T-helper 1 cell treated with Interleukin-12 subunit alpha and Interleukin-12 subunit beta and Interleukin-4 antibody, amounts not matched to agents 30 μg/mL and 1 μg/mL, for 36 hours (primary cell): ENCODE data around the gene LINC00632.

Experiments
- H3K27ac Mint-ChIP-seq: one replicate; pipeline ENCODE4 v1.8.0; 2021; ENCODE audit warnings: mild to moderate bottlenecking, mixed read lengths
- H3K27me3 Mint-ChIP-seq: one replicate; pipeline ENCODE4 v1.8.0; 2021; ENCODE audit warnings: low read depth, mixed read lengths
- H3K36me3 Mint-ChIP-seq: one replicate; pipeline ENCODE4 v1.8.0; 2021; ENCODE audit warnings: low read depth, mixed read lengths
- H3K4me1 Mint-ChIP-seq: one replicate; pipeline ENCODE4 v1.8.0; 2021; ENCODE audit warnings: low read depth, mixed read lengths
- H3K4me3 Mint-ChIP-seq: one replicate; pipeline ENCODE4 v1.8.0; 2021; ENCODE audit warnings: mild to moderate bottlenecking, moderate library complexity, mixed read lengths
- H3K9me3 Mint-ChIP-seq: one replicate; pipeline ENCODE4 v1.8.0; 2021; ENCODE audit warnings: mixed read lengths

The LINC00632 gene

DNA sequence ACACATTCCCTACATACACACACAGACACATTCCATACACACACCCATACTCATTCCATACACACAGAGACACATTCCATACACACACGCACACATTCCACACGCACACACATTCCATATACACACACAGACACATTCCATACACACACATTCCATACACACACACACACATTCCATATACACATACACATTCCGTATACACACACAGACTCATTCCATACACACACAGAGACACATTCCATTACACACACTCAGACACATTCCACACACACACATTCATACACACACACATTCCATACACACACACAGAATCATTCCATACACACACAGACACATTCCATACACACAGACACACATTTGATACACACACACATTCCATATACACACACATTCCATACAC is 15.2 kb downstream of the LINC00632 start:
- H3K36me3 Mint-ChIP-seq, result no peaks in the 10 kb centered on the region
- no peak overlapping the region for H3K4me3 Mint-ChIP-seq
- H3K9me3 Mint-ChIP-seq, result no peaks in the 10 kb centered on the region
- no peak overlapping the region for H3K27ac Mint-ChIP-seq
- H3K27me3 Mint-ChIP-seq, result no peaks in the 10 kb centered on the region
- no peaks in the 10 kb centered on the region for H3K4me1 Mint-ChIP-seq

- Mint-ChIP-seq H3K36me3 (no peaks in the 10 kb centered on the region), H3K27me3 (no peaks in the 10 kb centered on the region), H3K4me3 (no peak overlapping the region), H3K9me3 (no peaks in the 10 kb centered on the region), H3K4me1 (no peaks in the 10 kb centered on the region), H3K27ac (no peak overlapping the region)
These were observed 15.9 kb downstream of the LINC00632 start for GRCh38 chrX:140725500-140725899.

DNA sequence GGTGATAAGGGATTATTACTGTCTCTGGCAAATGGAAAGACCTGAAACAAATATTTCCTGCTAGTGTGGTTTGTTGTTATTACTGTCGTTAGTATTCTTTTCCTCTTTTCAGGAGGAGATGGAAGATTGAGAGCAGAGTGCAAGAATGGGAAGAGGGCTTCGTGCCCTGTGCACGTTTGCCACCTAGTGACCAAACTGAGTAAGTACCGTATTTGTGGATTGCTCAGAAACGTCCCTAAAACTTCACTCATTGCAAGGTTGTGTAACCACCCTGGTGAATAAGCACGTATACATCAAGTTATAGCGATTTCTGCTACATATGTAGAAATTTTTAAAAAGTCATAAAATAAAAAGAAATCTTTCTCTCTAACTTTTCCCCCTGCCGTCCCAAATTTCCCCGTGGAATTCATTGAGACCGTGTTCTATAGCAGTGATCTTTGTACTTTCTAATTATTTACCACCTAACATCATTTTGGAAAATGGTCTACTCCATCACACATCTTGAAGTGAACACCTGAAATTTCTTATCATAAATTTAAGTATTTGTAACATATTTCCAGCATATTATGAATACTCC is 24.3 kb downstream of the LINC00632 start:
- Mint-ChIP-seq H3K4me3 (no peak overlapping the region), H3K36me3 (no peaks in the 10 kb centered on the region), H3K4me1 (no peaks in the 10 kb centered on the region), H3K9me3 (no peaks in the 10 kb centered on the region), H3K27ac (no peak overlapping the region), H3K27me3 (no peaks in the 10 kb centered on the region)

- Mint-ChIP-seq H3K4me3 (no peak overlapping the region), H3K27ac (no peak overlapping the region), H3K4me1 (peaks cover 6% of the 10 kb centered on the region), H3K9me3 (no peaks in the 10 kb centered on the region), H3K27me3 (no peaks in the 10 kb centered on the region), H3K36me3 (no peaks in the 10 kb centered on the region)
These were observed 34.5 kb downstream of the LINC00632 start for GRCh38 chrX:140744085-140744484.

DNA sequence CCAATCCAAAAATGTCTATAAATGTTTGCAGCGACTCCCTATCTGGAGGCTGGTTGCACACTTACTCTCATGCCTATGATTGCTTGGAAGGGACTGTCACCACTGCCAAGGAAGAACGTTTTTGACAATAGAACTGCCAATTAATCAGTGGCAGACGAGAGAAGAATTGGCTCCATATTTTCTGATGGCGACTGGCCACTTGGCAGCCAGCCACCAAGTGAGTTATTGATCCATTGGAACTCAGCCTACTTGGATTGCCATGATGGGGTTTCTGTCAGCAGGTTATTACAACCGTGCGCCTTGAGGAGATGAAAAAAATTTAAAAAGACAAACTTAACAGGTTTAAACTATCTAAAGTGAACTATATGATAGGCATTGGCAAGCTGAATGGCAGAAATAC is 47.4 kb downstream of the LINC00632 start:
- Mint-ChIP-seq H3K27ac (no peak overlapping the region), H3K4me1 (no peaks in the 10 kb centered on the region), H3K36me3 (no peaks in the 10 kb centered on the region)

GRCh38 chrX:140762061-140762460 is 52.5 kb downstream of the LINC00632 start:
- H3K4me1 Mint-ChIP-seq, result no peaks in the 10 kb centered on the region
- no peak overlapping the region for H3K4me3 Mint-ChIP-seq
- H3K27me3 Mint-ChIP-seq, result peaks cover 20% of the 10 kb centered on the region
- no peak overlapping the region for H3K27ac Mint-ChIP-seq
- H3K36me3 Mint-ChIP-seq, result no peaks in the 10 kb centered on the region
- no peaks in the 10 kb centered on the region for H3K9me3 Mint-ChIP-seq

More for the DNA sequence above, 47.4 kb downstream of the LINC00632 start:
- H3K4me3 Mint-ChIP-seq, result no peak overlapping the region
- H3K27me3 Mint-ChIP-seq, result no peaks in the 10 kb centered on the region
- H3K9me3 Mint-ChIP-seq, result no peaks in the 10 kb centered on the region

GRCh38 chrX:140764401-140764919 is 54.9 kb downstream of the LINC00632 start:
- Mint-ChIP-seq H3K4me3 (peak overlapping the region; percentile 40), H3K27ac (no peak overlapping the region), H3K27me3 (peaks cover 20% of the 10 kb centered on the region), H3K9me3 (no peaks in the 10 kb centered on the region), H3K4me1 (no peaks in the 10 kb centered on the region), H3K36me3 (no peaks in the 10 kb centered on the region)

DNA sequence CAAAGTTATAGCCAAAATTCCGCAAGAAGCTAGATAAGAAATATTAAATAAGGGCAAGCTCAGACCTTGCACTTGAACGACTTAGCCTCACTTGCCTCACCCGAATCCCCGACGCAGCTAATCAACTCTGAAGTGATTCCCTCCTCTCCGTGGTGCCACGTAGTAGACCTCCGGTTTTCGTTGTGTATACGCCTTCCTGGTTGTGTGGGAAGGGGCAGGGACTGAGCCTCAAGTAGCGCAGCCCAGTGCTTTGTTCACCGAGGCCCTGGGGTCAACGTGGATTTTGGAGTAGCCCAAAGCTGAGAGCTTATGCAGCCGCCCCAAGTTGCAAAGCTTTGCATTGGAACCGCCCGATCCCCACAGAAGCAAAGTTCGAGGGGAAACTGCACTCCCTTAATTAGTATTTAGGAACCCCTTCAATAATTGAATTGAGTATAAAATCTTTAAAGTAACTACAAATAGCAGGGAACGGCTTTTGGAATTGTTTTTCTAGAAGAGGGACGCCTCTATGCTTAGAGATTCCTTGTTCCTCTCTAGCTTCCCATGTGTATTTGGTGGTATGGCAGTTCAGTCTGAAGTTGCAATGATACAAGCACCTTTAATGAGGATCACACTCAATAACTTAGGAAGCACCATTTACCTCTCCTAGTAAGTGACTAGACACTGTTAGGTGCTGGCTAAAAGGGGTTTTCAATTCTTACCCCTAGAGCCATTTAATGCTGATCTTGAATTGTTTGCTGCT is 55.7 kb downstream of the LINC00632 start:
- Mint-ChIP-seq H3K27me3 (peaks cover 20% of the 10 kb centered on the region), H3K9me3 (no peaks in the 10 kb centered on the region), H3K4me3 (peak overlapping the region; percentile 28), H3K27ac (no peak overlapping the region), H3K36me3 (no peaks in the 10 kb centered on the region), H3K4me1 (no peaks in the 10 kb centered on the region)

DNA sequence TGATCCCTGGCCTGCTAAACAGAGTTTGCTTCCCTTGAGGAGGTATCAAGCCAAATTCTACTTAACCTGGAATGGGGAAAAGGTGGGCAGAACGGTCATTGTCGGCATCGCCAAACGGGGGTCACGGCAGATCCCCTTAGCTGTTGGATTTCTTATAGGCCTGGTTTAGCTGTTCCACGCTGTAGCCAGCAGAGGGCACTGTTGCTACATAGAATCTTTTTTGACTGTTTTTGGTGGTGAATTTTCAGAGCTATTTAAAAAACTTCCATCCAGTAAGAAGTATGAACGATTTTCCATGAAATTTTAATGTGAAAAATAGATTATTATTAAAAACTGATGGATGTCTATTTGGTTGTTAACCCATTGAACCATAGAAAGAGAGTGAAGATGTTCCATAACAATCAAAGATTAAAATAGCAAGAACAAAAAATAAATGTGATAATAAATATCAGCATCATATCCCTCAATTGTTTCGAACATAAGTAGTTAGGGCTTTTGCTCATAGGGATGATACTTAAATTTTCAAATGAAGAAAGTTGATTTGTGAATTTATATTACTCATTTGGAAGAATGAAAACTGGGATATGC is 56.6 kb downstream of the LINC00632 start:
- no peaks in the 10 kb centered on the region for H3K4me1 Mint-ChIP-seq
- H3K36me3 Mint-ChIP-seq, result no peaks in the 10 kb centered on the region
- peaks cover 20% of the 10 kb centered on the region for H3K27me3 Mint-ChIP-seq
- no peak overlapping the region for H3K27ac Mint-ChIP-seq
- H3K9me3 Mint-ChIP-seq, result no peaks in the 10 kb centered on the region
- peak overlapping the region; percentile 1 for H3K4me3 Mint-ChIP-seq

DNA sequence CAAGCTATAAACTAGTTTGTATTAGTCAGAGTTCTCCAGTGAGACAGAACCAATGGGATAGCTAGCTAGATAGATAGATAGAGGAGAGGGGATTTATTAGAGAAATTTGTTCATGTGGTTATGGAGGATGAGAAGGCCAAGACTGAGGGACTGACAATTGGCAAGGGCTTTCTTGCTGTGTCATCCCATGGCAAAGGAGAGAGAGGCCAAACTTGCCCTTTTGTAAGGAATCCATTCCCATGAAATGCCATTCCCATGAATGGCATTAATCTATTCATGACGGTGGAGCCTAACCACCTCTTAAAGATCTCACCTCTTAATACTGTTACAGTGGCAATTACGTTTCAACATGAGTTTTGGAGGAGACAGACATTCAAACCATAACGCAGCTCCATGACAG is 58.1 kb downstream of the LINC00632 start:
- Mint-ChIP-seq H3K4me3 (no peak overlapping the region), H3K27me3 (peaks cover 20% of the 10 kb centered on the region), H3K4me1 (no peaks in the 10 kb centered on the region), H3K27ac (no peak overlapping the region), H3K9me3 (no peaks in the 10 kb centered on the region), H3K36me3 (no peaks in the 10 kb centered on the region)

DNA sequence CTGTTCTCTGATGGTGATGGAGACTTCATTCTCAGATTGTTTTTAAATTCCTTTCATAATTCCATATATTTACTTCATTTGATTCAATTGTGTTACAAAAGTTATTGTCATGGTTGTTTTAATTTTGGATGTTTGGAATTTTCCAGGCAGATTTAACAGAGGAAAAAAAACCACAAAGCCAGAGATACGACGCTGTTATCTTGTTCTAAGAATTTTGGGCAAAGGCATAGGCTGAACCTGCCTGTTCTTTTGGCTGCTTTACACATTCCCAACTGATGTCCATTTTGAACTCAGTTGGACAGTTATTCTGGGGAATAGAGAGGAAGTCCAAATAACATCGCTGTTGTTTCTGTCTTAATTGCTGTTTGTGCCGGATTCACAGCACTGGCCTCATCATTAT is 65.7 kb downstream of the LINC00632 start:
- H3K4me3 Mint-ChIP-seq, result no peak overlapping the region
- no peaks in the 10 kb centered on the region for H3K36me3 Mint-ChIP-seq
- H3K27ac Mint-ChIP-seq, result no peak overlapping the region
- H3K9me3 Mint-ChIP-seq, result no peaks in the 10 kb centered on the region
- no peaks in the 10 kb centered on the region for H3K27me3 Mint-ChIP-seq
- H3K4me1 Mint-ChIP-seq, result no peaks in the 10 kb centered on the region

DNA sequence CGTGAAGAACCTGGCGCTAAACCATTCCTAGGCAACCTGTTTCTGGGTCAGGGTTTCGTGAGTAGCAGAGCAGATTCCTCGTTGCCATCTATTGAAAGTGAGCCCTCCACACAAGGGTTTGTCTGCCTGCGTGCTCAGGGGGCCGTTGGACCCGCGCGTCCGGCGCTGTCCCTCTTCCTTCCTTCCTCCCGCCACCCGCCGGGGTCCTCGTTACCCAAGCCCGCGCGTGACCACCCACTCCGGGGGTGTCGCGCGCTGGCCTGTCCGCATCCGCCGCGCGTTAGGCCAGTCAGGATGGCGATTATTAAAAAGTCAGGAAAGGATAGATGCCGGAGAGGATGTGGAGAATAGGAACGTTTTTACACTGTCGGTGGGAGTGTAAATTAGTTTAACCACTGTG is 66.8 kb downstream of the LINC00632 start:
- Mint-ChIP-seq H3K4me3 (no peak overlapping the region), H3K27ac (no peak overlapping the region), H3K27me3 (no peaks in the 10 kb centered on the region), H3K4me1 (no peaks in the 10 kb centered on the region), H3K36me3 (no peaks in the 10 kb centered on the region), H3K9me3 (no peaks in the 10 kb centered on the region)

DNA sequence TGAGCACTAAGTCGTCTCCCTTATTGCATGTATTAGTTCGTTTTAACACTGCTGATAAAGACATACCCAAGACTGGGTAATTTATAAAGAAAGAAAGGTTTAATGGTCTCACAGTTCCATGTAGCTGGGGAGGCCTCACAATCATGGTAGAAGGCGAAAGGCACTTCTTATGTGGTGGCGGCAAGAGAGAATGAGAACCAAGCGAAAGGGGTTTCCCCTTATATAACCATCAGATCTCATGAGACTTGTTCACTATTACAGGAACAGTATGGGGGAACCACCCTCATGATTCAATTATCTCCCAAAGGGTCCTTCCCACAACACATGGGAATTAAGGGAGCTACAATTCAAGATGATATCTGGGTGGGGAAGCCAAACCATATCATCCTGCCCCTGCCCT is 85.1 kb downstream of the LINC00632 start:
- H3K9me3 Mint-ChIP-seq, result no peaks in the 10 kb centered on the region
- H3K27ac Mint-ChIP-seq, result no peak overlapping the region
- H3K4me1 Mint-ChIP-seq, result no peaks in the 10 kb centered on the region
- H3K4me3 Mint-ChIP-seq, result no peak overlapping the region
- no peaks in the 10 kb centered on the region for H3K27me3 Mint-ChIP-seq
- H3K36me3 Mint-ChIP-seq, result no peaks in the 10 kb centered on the region

- H3K4me3 Mint-ChIP-seq, result no peak overlapping the region
- H3K27me3 Mint-ChIP-seq, result no peaks in the 10 kb centered on the region
- H3K27ac Mint-ChIP-seq, result no peak overlapping the region
- H3K4me1 Mint-ChIP-seq, result no peaks in the 10 kb centered on the region
- H3K9me3 Mint-ChIP-seq, result no peaks in the 10 kb centered on the region
- H3K36me3 Mint-ChIP-seq, result no peaks in the 10 kb centered on the region
These were observed 89.7 kb downstream of the LINC00632 start for GRCh38 chrX:140799216-140799615.

- no peaks in the 10 kb centered on the region for H3K36me3 Mint-ChIP-seq
- peaks cover 7% of the 10 kb centered on the region for H3K9me3 Mint-ChIP-seq
- H3K27me3 Mint-ChIP-seq, result no peaks in the 10 kb centered on the region
- no peak overlapping the region for H3K27ac Mint-ChIP-seq
- H3K4me3 Mint-ChIP-seq, result no peak overlapping the region
- no peaks in the 10 kb centered on the region for H3K4me1 Mint-ChIP-seq
These were observed 94.7 kb downstream of the LINC00632 start for GRCh38 chrX:140804292-140804691.
